HepG2 (cell line): ENCODE results near the gene SERTAD2. TPM values are rescaled to one million over a fixed set of nuclear protein-coding genes. Genes with fewer than 3 reads are reported as not detected.

Experiments used
- NONO ChIP-seq, 2 experiments: fragments of 450-650 bp in 1 of 2; sonication (generic) in 1 of 2; formaldehyde crosslinking in 1 of 2; IDR thresholded peaks in 1 of 2; conservative IDR thresholded peaks in 1 of 2; 2 replicates each; pipeline versions ENCODE4 v1.6.1 to v1.8.0; 2017 to 2022; ENCODE audit warnings: mild to moderate bottlenecking in 1 of 2, missing genetic modification reagents in 1 of 2, moderate library complexity in 1 of 2
- SMAD3 ChIP-seq: sonication (generic); formaldehyde crosslinking; IDR thresholded peaks from 2 replicates; pipeline ENCODE4 v1.4.0; 2020; ENCODE audit warnings: missing genetic modification reagents
- ZNF142 ChIP-seq: sonication (generic); formaldehyde crosslinking; IDR thresholded peaks from 2 replicates; pipeline ENCODE4 v1.4.0; 2020; ENCODE audit warnings: missing genetic modification reagents
- polyA plus RNA-seq, 8 experiments: library from polyadenylated mRNA; depleted of rRNA in 3 of 8; stranded (reverse) in 7 of 8; unstranded in 1 of 8; fragments of >200 nt; fragmentation: Illumina TruSeq in 4 of 8; extraction: Trizol in 4 of 8; gene quantifications; 2 replicates each; pipeline versions ENCODE4 v1.2.1 to v1.2.3, GENCODE V29; 2011 to 2016; ENCODE audit warnings: low read depth in 4 of 8, missing spikeins in 1 of 8, mixed read lengths in 1 of 8; ENCODE audit not compliant: insufficient read depth in 1 of 8
- total RNA-seq, 5 experiments: library from RNA; depleted of rRNA; stranded (reverse); fragments of >200 nt; fragmentation: Illumina TruSeq; extraction: Trizol; gene quantifications; 2 replicates each; pipeline ENCODE4 v1.2.3, GENCODE V29; 2016; ENCODE audit warnings: low read depth in 1 of 5
- TF ChIP-seq, protein P1 (sequence below): sonication (generic); formaldehyde crosslinking; conservative IDR thresholded peaks from 2 replicates; pipeline ENCODE4 v1.4.0; 2020; ENCODE audit warnings: mild to moderate bottlenecking, missing genetic modification reagents, moderate library complexity
- TF ChIP-seq, protein P2 (sequence below): sonication (generic); formaldehyde crosslinking; IDR thresholded peaks from 2 replicates; pipeline ENCODE4 v1.4.0; 2020; ENCODE audit warnings: mild to moderate bottlenecking, missing genetic modification reagents, borderline replicate concordance
- TF ChIP-seq, protein P3 (sequence below): sonication (generic); formaldehyde crosslinking; IDR thresholded peaks from 2 replicates; pipeline ENCODE4 v1.4.0; 2020; ENCODE audit warnings: mild to moderate bottlenecking, missing genetic modification reagents

Gene SERTAD2
- total and polyA plus RNA-seq, 2 of the 13 experiments (the other 11 are each of a cell fraction or from before 2014, with no cell fraction given) = 6.7 to 22.6 TPM

DNA sequence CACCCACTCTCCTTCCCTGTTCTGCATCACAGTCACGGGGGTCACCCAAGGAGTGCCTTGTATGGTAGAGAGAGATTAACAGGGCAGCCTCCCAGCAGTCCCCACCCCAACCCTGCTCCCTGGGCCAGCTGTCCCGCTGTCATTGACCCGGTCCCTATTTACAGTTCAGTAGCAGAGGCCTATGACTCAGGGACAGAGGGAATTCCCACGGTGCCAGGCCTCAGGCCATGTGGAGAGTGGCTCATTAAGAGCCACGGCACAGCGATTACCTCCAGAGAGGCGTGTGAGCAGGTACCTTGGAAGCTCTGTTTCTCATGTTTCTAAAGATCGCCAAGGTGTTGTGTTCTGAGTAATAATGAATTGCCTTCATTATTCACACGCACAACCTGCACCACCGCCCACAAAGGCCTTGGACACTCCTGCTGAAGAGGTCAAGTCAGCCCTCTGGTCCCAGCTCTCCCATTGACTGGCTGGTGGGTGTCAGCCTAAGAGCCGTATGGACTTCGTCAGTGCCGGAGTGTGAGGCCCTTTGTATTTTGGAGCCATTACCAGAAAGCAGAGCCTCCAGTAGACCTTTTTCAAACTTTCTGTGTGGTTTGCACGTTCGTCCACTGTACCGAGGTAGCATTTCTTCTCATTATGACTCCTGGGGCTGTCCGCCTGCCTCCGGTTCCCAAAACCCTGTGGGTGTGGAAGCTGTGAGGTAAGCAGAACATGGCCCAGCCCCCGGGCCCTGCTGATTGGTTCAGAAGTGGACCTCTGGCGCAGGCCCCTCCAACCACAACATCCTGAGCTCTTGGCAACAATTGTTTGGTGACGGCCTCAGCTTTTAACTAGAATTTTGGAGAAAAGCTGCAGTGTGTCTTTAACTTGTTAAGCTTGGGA, 47.0 kb downstream of the SERTAD2 start (continued):
- TF ChIP-seq ZNF142 (CRISPR knock-in tag) (no peak), SMAD3 (CRISPR knock-in tag) (no peak; the same call in 1 of the 2 replicates), NONO (IDR thresholded peaks at IDR 0.05) (no peak), NONO (CRISPR knock-in tag; conservative IDR thresholded peaks at IDR 0.05) (0 out of 2 replicates have a peak, but pooled peaks have one; percentile 21)
- TF ChIP-seq, protein P1, sequence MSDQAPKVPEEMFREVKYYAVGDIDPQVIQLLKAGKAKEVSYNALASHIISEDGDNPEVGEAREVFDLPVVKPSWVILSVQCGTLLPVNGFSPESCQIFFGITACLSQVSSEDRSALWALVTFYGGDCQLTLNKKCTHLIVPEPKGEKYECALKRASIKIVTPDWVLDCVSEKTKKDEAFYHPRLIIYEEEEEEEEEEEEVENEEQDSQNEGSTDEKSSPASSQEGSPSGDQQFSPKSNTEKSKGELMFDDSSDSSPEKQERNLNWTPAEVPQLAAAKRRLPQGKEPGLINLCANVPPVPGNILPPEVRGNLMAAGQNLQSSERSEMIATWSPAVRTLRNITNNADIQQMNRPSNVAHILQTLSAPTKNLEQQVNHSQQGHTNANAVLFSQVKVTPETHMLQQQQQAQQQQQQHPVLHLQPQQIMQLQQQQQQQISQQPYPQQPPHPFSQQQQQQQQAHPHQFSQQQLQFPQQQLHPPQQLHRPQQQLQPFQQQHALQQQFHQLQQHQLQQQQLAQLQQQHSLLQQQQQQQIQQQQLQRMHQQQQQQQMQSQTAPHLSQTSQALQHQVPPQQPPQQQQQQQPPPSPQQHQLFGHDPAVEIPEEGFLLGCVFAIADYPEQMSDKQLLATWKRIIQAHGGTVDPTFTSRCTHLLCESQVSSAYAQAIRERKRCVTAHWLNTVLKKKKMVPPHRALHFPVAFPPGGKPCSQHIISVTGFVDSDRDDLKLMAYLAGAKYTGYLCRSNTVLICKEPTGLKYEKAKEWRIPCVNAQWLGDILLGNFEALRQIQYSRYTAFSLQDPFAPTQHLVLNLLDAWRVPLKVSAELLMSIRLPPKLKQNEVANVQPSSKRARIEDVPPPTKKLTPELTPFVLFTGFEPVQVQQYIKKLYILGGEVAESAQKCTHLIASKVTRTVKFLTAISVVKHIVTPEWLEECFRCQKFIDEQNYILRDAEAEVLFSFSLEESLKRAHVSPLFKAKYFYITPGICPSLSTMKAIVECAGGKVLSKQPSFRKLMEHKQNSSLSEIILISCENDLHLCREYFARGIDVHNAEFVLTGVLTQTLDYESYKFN (CRISPR knock-in tag) = peak; percentile 57
- TF ChIP-seq, protein P2, sequence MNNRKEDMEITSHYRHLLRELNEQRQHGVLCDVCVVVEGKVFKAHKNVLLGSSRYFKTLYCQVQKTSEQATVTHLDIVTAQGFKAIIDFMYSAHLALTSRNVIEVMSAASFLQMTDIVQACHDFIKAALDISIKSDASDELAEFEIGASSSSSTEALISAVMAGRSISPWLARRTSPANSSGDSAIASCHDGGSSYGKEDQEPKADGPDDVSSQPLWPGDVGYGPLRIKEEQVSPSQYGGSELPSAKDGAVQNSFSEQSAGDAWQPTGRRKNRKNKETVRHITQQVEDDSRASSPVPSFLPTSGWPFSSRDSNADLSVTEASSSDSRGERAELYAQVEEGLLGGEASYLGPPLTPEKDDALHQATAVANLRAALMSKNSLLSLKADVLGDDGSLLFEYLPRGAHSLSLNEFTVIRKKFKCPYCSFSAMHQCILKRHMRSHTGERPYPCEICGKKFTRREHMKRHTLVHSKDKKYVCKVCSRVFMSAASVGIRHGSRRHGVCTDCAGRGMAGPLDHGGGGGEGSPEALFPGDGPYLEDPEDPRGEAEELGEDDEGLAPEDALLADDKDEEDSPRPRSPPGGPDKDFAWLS (CRISPR knock-in tag) = no peak
- TF ChIP-seq, protein P3, sequence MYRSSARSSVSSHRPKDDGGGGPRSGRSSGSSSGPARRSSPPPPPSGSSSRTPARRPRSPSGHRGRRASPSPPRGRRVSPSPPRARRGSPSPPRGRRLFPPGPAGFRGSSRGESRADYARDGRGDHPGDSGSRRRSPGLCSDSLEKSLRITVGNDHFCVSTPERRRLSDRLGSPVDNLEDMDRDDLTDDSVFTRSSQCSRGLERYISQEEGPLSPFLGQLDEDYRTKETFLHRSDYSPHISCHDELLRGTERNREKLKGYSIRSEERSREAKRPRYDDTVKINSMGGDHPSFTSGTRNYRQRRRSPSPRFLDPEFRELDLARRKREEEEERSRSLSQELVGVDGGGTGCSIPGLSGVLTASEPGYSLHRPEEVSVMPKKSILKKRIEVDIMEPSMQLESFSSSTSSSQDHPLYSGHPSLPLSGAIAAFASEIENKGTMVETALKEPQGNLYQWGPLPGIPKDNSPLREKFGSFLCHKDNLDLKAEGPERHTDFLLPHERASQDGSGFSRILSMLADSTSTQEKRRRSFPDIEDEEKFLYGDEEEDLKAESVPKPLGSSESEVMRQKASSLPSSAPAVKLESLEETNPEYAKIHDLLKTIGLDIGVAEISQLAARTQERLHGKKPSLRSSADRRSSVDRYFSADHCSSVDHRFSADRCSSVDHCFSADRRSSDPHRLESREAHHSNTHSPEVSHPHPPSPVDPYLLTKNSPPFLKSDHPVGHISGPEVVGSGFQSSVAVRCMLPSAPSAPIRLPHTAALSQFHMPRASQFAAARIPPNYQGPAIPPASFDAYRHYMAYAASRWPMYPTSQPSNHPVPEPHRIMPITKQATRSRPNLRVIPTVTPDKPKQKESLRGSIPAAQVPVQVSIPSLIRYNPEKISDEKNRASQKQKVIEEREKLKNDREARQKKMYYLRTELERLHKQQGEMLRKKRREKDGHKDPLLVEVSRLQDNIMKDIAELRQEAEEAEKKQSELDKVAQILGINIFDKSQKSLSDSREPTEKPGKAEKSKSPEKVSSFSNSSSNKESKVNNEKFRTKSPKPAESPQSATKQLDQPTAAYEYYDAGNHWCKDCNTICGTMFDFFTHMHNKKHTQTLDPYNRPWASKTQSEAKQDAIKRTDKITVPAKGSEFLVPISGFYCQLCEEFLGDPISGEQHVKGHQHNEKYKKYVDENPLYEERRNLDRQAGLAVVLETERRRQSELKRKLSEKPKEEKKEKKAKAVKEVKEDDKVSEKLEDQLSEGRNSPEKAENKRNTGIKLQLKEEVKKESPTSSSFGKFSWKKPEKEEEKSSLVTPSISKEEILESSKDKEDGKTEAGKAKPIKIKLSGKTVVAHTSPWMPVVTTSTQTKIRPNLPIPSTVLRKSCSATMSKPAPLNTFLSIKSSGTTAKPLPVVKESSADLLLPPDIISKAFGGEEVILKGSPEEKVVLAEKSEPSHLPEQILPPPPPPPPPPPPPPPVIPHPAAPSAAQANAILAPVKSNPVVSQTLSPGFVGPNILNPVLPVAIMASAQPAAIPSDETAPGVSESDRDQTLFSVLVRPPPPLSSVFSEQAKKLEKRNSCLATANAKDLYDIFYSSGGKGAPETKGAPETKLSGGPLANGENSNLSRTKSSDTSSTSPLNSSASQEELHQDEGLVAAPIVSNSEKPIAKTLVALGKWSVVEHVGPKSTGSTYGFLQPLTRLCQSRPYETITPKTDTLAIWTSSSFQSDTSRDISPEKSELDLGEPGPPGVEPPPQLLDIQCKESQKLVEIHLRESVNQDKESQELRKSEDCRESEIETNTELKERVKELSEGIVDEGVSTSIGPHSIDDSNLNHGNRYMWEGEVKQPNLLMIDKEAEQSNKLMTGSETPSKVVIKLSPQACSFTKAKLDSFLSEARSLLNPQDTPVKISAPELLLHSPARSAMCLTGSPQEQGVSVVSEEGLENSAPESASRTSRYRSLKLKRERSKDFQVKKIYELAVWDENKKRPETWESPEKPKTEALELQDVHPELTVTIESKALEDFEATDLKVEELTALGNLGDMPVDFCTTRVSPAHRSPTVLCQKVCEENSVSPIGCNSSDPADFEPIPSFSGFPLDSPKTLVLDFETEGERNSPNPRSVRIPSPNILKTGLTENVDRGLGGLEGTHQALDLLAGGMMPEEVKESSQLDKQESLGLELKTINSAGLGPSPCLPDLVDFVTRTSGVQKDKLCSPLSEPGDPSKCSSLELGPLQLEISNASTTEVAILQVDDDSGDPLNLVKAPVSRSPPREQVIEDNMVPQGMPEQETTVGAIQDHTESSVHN (CRISPR knock-in tag) = no peak
